Type B pancreatic cell (in vitro differentiated cells): Measurements from ENCODE around the gene TBXAS1. TPM values are rescaled to one million over a fixed set of nuclear protein-coding genes. Genes with fewer than 3 reads are reported as not detected.

ENCODE experiments used
- DNase-seq: peaks from one replicate; pipeline ENCODE4 v3.0.0; 2021; ENCODE audit warnings: mixed read lengths; ENCODE audit not compliant: unreplicated experiment; ENCODE audit errors: extremely low spot score
- H3K27ac Mint-ChIP-seq: 2 replicates; pipeline ENCODE4 v1.8.0; 2021; ENCODE audit warnings: mild to moderate bottlenecking, mixed read lengths
- H3K27me3 Mint-ChIP-seq: 2 replicates; pipeline ENCODE4 v1.8.0; 2021; ENCODE audit warnings: mixed read lengths
- H3K36me3 Mint-ChIP-seq: 2 replicates; pipeline ENCODE4 v1.8.0; 2021; ENCODE audit warnings: mixed read lengths
- H3K4me1 Mint-ChIP-seq: one replicate; pipeline ENCODE4 v1.8.0; 2021; ENCODE audit warnings: mixed read lengths; ENCODE audit not compliant: unreplicated experiment
- H3K4me3 Mint-ChIP-seq: 2 replicates; pipeline ENCODE4 v1.8.0; 2021; ENCODE audit warnings: mild to moderate bottlenecking, mixed read lengths
- H3K9me3 Mint-ChIP-seq: 2 replicates; pipeline ENCODE4 v1.8.0; 2021; ENCODE audit warnings: mixed read lengths
- long read RNA-seq: library from polyadenylated mRNA; unstranded; transcript quantifications from one replicate; pipeline ENCODE4 v2.0.0, GENCODE V29; 2020
- total RNA-seq: library from RNA; stranded (reverse); gene quantifications from 2 replicates; pipeline ENCODE4 v1.2.1, GENCODE V29; 2021; ENCODE audit warnings: low replicate concordance
- TF ChIP-seq, protein P1 (sequence below): fragments of 200-600 bp; sonication (generic); conservative IDR thresholded peaks from 2 replicates; pipeline ENCODE4 v1.5.0; 2021; ENCODE audit warnings: antibody characterized with exemption, mild to moderate bottlenecking

Gene TBXAS1
- 4.2 and 5.8 TPM in 2 replicates for total RNA-seq
- long read RNA-seq, partial matches to known transcripts = 1 of 1 reads
- long read RNA-seq, other reads (novel, unspliced or antisense) = 0 of 1 reads

DNA sequence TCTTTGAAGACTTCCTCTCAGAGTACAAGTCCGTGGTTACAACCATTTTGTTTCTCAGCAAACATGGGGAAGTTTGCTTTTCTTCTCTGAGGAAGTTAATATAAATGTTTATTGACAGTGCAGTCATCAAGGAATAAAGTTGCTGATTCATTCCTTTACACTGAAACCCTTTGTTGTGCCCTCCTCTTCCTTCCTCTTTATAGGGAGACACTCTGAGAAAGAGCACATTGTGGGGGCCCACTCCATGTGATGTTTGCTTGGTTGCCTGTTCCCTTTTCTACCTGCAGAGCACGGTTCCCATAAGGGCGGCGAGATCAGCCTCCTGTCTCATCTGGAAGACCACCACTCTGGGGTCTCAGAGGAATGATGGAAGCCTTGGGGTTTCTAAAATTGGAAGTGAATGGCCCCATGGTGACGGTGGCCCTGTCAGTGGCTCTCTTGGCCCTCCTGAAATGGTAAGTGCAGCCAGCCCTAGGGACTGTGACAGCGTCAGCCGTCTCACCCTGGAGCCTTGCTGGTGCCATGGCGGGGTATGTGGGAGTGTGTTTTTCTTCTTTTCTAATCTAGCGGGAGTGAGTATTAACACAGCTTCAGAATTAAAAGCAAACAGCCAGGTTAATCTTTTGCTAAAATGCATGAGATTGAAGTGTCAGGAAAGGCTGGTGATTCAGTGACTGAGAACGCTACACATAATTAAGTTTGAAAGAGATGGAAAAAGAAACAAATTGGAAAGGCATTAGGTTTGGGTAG, at the start of gene TBXAS1:
Gene TBXAS1 (plus strand): TSS at position 240 of the 750 bp plus-strand sequence. CDS start 127 bp downstream, at position 367.
- DNase-seq = no peak
- Mint-ChIP-seq H3K4me3 (peak within 1 kb of the TSS; percentile 58), H3K4me1 (peaks cover 20% of the 10 kb centered on the region), H3K36me3 (no peaks in the 10 kb centered on the region), H3K27ac (peak within 1 kb of the TSS; percentile 20), H3K27me3 (peaks cover 24% of the 10 kb centered on the region), H3K9me3 (peaks cover 8% of the 10 kb centered on the region)
- TF ChIP-seq, protein P1, sequence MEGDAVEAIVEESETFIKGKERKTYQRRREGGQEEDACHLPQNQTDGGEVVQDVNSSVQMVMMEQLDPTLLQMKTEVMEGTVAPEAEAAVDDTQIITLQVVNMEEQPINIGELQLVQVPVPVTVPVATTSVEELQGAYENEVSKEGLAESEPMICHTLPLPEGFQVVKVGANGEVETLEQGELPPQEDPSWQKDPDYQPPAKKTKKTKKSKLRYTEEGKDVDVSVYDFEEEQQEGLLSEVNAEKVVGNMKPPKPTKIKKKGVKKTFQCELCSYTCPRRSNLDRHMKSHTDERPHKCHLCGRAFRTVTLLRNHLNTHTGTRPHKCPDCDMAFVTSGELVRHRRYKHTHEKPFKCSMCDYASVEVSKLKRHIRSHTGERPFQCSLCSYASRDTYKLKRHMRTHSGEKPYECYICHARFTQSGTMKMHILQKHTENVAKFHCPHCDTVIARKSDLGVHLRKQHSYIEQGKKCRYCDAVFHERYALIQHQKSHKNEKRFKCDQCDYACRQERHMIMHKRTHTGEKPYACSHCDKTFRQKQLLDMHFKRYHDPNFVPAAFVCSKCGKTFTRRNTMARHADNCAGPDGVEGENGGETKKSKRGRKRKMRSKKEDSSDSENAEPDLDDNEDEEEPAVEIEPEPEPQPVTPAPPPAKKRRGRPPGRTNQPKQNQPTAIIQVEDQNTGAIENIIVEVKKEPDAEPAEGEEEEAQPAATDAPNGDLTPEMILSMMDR = no peak

DNA sequence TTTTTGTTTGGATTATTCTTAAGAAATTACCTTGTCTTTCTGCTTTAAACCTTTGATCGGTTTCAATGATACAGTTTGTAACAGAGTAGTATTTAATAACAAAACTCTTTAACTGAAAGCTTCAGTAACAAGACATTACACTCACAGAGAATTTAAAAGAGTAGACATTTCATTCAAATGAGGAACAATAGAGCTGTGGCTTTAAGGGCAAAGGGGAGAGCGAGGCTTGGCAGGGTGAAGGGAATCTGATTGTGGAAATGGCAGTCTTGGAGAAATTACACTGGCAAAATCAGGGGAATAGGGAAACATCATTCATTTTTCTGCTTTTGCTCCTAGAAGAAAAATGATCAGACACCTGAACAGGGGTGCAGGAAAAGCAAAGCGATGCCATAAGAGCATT, 46.1 kb upstream of the TBXAS1 start:
- DNase-seq = no peak
- peaks cover 7% of the 10 kb centered on the region for H3K27me3 Mint-ChIP-seq
- no peak overlapping the region for H3K27ac Mint-ChIP-seq
- H3K36me3 Mint-ChIP-seq = no peaks in the 10 kb centered on the region
- H3K4me3 Mint-ChIP-seq = no peak overlapping the region
- H3K9me3 Mint-ChIP-seq = no peaks in the 10 kb centered on the region
- peaks cover 14% of the 10 kb centered on the region for H3K4me1 Mint-ChIP-seq
- TF ChIP-seq, protein P1 = no peak

DNA sequence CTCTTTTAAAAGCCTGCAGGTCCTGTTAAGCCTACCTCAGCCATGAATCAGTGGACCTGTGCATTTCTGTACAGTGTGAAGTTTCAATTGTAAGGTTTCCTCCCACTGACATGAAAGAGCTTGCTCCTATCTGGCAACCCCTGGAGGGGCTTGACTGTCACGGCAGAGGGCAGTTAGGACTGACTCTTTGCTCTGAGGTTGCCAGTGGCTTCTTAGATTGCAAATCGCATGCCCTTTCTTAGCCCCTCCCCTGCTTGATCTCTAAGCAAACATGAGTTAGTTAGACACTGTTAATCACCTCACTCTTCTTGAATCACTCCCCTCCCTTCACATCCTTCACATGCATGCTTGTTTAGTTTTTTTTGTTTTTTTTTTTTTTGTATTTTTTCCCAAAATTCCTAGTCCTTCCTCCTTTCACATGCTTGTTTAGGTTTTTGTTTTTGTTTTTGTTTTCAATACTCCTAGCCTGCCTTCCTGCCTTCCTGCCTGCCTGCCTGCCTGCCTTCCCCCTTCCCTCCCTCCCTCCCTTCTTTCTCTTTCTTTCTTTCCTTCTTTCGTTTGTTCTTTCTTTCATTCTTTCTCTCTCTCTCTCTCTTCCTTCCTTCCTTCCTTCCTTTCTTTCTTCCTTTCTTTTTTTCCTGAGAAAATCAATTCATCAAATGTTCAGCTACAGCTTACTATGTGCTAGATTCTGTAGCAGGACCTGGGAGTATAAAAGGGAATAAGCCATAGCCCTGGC, 45.2 kb upstream of the TBXAS1 start:
- DNase-seq = no peak

DNA sequence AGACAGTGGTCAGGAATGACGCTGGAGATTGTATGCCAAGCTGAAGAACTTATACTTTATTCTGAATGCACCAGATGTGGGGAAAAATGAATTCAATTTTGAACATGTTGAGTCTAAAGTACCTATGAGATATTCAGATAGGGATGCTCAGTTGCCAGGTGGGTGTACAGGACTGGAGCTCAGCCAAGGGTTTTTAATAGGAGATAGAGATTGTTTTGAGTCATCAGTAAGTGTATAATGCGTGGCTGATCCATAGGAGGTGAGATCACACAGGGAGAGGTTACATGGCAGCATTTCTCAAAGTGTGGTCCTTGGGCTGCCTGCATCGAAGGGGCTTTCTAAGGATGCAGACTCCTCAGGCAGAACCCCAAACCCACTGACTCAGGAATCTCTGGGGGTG, 44.4 kb upstream of the TBXAS1 start:
- Mint-ChIP-seq H3K36me3 (no peaks in the 10 kb centered on the region), H3K9me3 (no peaks in the 10 kb centered on the region), H3K27me3 (peaks cover 3% of the 10 kb centered on the region), H3K4me3 (no peak overlapping the region), H3K4me1 (peaks cover 7% of the 10 kb centered on the region), H3K27ac (no peak overlapping the region)
- TF ChIP-seq, protein P1 = no peak
- no peak for DNase-seq

More for the DNA sequence above, 45.2 kb upstream of the TBXAS1 start:
- Mint-ChIP-seq H3K4me1 (peaks cover 14% of the 10 kb centered on the region), H3K27me3 (peaks cover 7% of the 10 kb centered on the region), H3K27ac (no peak overlapping the region), H3K36me3 (no peaks in the 10 kb centered on the region), H3K9me3 (no peaks in the 10 kb centered on the region), H3K4me3 (no peak overlapping the region)
- TF ChIP-seq, protein P1 = no peak

DNA sequence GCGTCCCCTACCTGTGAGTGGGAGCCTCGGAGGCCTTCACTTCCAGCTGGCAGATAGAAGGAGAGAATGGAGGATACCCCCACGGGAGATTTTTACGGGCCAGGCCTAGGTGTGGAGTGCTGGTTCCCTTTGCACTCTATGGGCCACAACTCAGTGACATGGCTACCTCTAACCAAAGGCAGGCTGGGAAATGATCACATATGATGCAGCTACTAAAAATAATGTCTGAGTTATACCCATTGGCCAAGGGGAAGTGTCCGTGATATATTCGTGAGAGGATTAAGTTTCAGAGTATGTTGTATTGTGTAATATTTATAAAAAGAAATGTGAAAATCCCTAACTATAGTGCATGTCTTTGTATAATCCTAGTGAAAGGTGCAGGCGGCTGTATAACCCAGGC, 37.7 kb upstream of the TBXAS1 start:
- H3K9me3 Mint-ChIP-seq = no peaks in the 10 kb centered on the region
- no peak for DNase-seq
- no peaks in the 10 kb centered on the region for H3K4me1 Mint-ChIP-seq
- H3K27ac Mint-ChIP-seq = no peak overlapping the region
- H3K27me3 Mint-ChIP-seq = no peaks in the 10 kb centered on the region
- TF ChIP-seq, protein P1 = no peak
- no peak overlapping the region for H3K4me3 Mint-ChIP-seq
- H3K36me3 Mint-ChIP-seq = no peaks in the 10 kb centered on the region
